HepG2 (cell line): ENCODE results near the gene GFPT1. TPM values are rescaled to one million over a fixed set of nuclear protein-coding genes. Genes with fewer than 3 reads are reported as not detected.

Source experiments
- ATAC-seq: fragments of 200-7000 bp; cut with Tn5 transposase; 3 replicates; pipeline ENCODE4 v1.9.1; 2020; ENCODE audit warnings: mild to moderate bottlenecking, moderate library complexity
- BruUV-seq: library from RNA; stranded (reverse); fragments of 400-500 nt; replicated peaks from 2 replicates; lab custom pipeline; 2021; lab: Mats Ljungman, UMichigan
- CTCF ChIA-PET: fragments of 300-600 bp; formaldehyde crosslinking; extraction: SDS; loops from one replicate; lab custom pipeline; 2021; ENCODE audit warnings: low total read pairs, inconsistent platforms, low intra/inter-chr PET ratio; lab: Yijun Ruan, JAX
- POLR2A ChIA-PET: fragments of 350-600 bp; sonication (Branson Sonifier 250); formaldehyde crosslinking; loops from one replicate; lab custom pipeline; 2020; ENCODE audit warnings: antibody characterized with exemption, inconsistent platforms; lab: Yijun Ruan, JAX
- DNase-seq: peaks from one replicate; pipeline ENCODE4 v3.0.0-alpha.2; 2015; ENCODE audit warnings: low spot score
- FAIRE-seq: peaks from 3 replicates; lab custom pipeline; 2011; peaks lifted over from hg19 to GRCh38; lab: Jason Lieb, UNC
- H2AFZ ChIP-seq: one replicate; pipeline ENCODE4 v1.6.1; 2011; ENCODE audit warnings: low read length, inconsistent platforms
- H3K27ac ChIP-seq: fragments of 300-600 bp; 3 replicates; pipeline ENCODE4 v1.8.0; 2011; ENCODE audit warnings: mixed run types, mild to moderate bottlenecking, mixed read lengths, low read length, inconsistent platforms; ENCODE audit not compliant: insufficient read depth; ENCODE audit errors: extremely low read length
- H3K27me3 ChIP-seq, 2 experiments: fragments of 200-600 bp in 1 of 2; 2 replicates in 1 of 2; 3 replicates in 1 of 2; pipeline versions ENCODE4 v1.6.0 to v1.8.0; 2011; ENCODE audit warnings: low read length in 2 of 2, mild to moderate bottlenecking in 2 of 2, moderate library complexity in 2 of 2, inconsistent platforms in 1 of 2; ENCODE audit not compliant: insufficient read depth in 2 of 2, control insufficient read depth in 1 of 2
- H3K36me3 ChIP-seq, 2 experiments: fragments of 200-600 bp in 1 of 2; replicated peaks in 1 of 2; 2 replicates in 1 of 2; 3 replicates in 1 of 2; pipeline versions ENCODE4 v1.5.1 to v1.8.0; 2011; ENCODE audit warnings: low read length in 2 of 2, inconsistent platforms in 1 of 2; ENCODE audit not compliant: insufficient read depth in 2 of 2, control insufficient read depth in 1 of 2
- H3K4me1 ChIP-seq: 2 replicates; pipeline ENCODE4 v1.5.1; 2012; ENCODE audit warnings: low read length, inconsistent platforms; ENCODE audit not compliant: insufficient read depth
- H3K4me2 ChIP-seq: 2 replicates; pipeline ENCODE4 v1.6.0; 2011; ENCODE audit warnings: low read depth, low read length, inconsistent platforms
- H3K4me3 ChIP-seq, 3 experiments: fragments of 200-600 bp in 1 of 3; sonication (generic), shearing (Covaris generic) in 1 of 3; replicated peaks in 1 of 3; 2 replicates each; pipeline ENCODE4 v1.5.1; 2011 to 2016; ENCODE audit warnings: low read length in 3 of 3, inconsistent platforms in 2 of 3, low read depth in 2 of 3, mild to moderate bottlenecking in 2 of 3, control low read depth in 1 of 3, mixed read lengths in 1 of 3; ENCODE audit not compliant: insufficient read depth in 1 of 3
- H3K79me2 ChIP-seq: one replicate; pipeline ENCODE4 v1.6.1; 2011; ENCODE audit warnings: low read length, inconsistent platforms; ENCODE audit not compliant: insufficient read depth
- H3K9ac ChIP-seq: 2 replicates; pipeline ENCODE4 v1.6.0; 2011; ENCODE audit warnings: mild to moderate bottlenecking, low read depth, low read length, inconsistent platforms; ENCODE audit not compliant: insufficient read depth
- H3K9me3 ChIP-seq: 2 replicates; pipeline ENCODE4 v1.5.1; 2012; ENCODE audit warnings: mild to moderate bottlenecking, low read length
- H4K20me1 ChIP-seq: 2 replicates; pipeline ENCODE4 v1.6.0; 2011; ENCODE audit warnings: inconsistent platforms, mild to moderate bottlenecking, low read length, moderate library complexity; ENCODE audit not compliant: insufficient read depth
- AKAP8 ChIP-seq: sonication (generic); formaldehyde crosslinking; IDR thresholded peaks from 2 replicates; pipeline ENCODE4 v1.5.1; 2020; ENCODE audit warnings: mild to moderate bottlenecking, missing genetic modification reagents
- ARHGAP35 ChIP-seq: sonication (generic); formaldehyde crosslinking; IDR thresholded peaks from 2 replicates; pipeline ENCODE4 v1.9.0; 2022; ENCODE audit warnings: mild to moderate bottlenecking, inconsistent platforms, moderate library complexity, missing genetic modification reagents, borderline replicate concordance
- JUN ChIP-seq: sonication (generic); formaldehyde crosslinking; IDR thresholded peaks from 2 replicates; pipeline ENCODE4 v1.4.0; 2020; ENCODE audit warnings: mild to moderate bottlenecking, missing genetic modification reagents
- LRRFIP1 ChIP-seq: sonication (generic); formaldehyde crosslinking; conservative IDR thresholded peaks from 2 replicates; pipeline ENCODE4 v1.4.0; 2020; ENCODE audit warnings: missing genetic modification reagents
- MAFK ChIP-seq, 2 experiments: IDR thresholded peaks in 1 of 2; conservative IDR thresholded peaks in 1 of 2; 2 replicates each; pipeline ENCODE4 v1.6.1; 2011; ENCODE audit warnings: improper control_type of control experiment in 2 of 2, low read length in 2 of 2
- MBNL3 ChIP-seq: fragments of 250-450 bp; sonication (Bioruptor Pico); conservative IDR thresholded peaks from 2 replicates; pipeline ENCODE4 v1.8.0; 2022; ENCODE audit warnings: mild to moderate bottlenecking, inconsistent platforms
- MIXL1 ChIP-seq: IDR thresholded peaks from 2 replicates; pipeline ENCODE4 v1.6.1; 2016
- TOPORS ChIP-seq: sonication (generic); formaldehyde crosslinking; IDR thresholded peaks from 2 replicates; pipeline ENCODE4 v1.8.0; 2023; ENCODE audit warnings: mild to moderate bottlenecking, missing genetic modification reagents
- XRCC5 ChIP-seq: fragments of 200-400 bp; formaldehyde crosslinking; optimal IDR thresholded peaks from 2 replicates; pipeline ENCODE3; 2017; ENCODE audit warnings: mild to moderate bottlenecking, low read length
- ZMAT3 ChIP-seq: sonication (generic); formaldehyde crosslinking; conservative IDR thresholded peaks from 2 replicates; pipeline ENCODE4 v1.7.0; 2021; ENCODE audit warnings: missing genetic modification reagents
- ZNF121 ChIP-seq: sonication (generic); formaldehyde crosslinking; IDR thresholded peaks from 2 replicates; pipeline ENCODE4 v1.5.0; 2020; ENCODE audit warnings: mild to moderate bottlenecking, missing genetic modification reagents
- ZNF670 ChIP-seq: sonication (generic); formaldehyde crosslinking; IDR thresholded peaks from 2 replicates; pipeline ENCODE4 v1.8.0; 2022; ENCODE audit warnings: mild to moderate bottlenecking, missing genetic modification reagents, borderline replicate concordance
- ZNF790 ChIP-seq: sonication (generic); formaldehyde crosslinking; IDR thresholded peaks from 2 replicates; pipeline ENCODE4 v1.8.0; 2022; ENCODE audit warnings: missing genetic modification reagents, mild to moderate bottlenecking, borderline replicate concordance
- in situ Hi-C: cut with HindIII; loops from 2 replicates; pipeline ENCODE4 v1.10.0; 2017; ENCODE audit warnings: low pct_unique_long_range_greater_than_20kb; ENCODE audit not compliant: extremely low pct_ligation_motif_present
- intact Hi-C: fragments of 100-400 bp; cut with micrococcal nuclease; formaldehyde crosslinking; loops from one replicate; pipeline ENCODE4 v1.10.0; 2022; ENCODE audit not compliant: unreplicated experiment
- polyA plus RNA-seq, 8 experiments: library from polyadenylated mRNA; depleted of rRNA in 3 of 8; stranded (reverse) in 7 of 8; unstranded in 1 of 8; fragments of >200 nt; fragmentation: Illumina TruSeq in 4 of 8; extraction: Trizol in 4 of 8; gene quantifications; 2 replicates each; pipeline versions ENCODE4 v1.2.1 to v1.2.3, GENCODE V29; 2011 to 2016; ENCODE audit warnings: low read depth in 4 of 8, missing spikeins in 1 of 8, mixed read lengths in 1 of 8; ENCODE audit not compliant: insufficient read depth in 1 of 8
- total RNA-seq, 5 experiments: library from RNA; depleted of rRNA; stranded (reverse); fragments of >200 nt; fragmentation: Illumina TruSeq; extraction: Trizol; gene quantifications; 2 replicates each; pipeline ENCODE4 v1.2.3, GENCODE V29; 2016; ENCODE audit warnings: low read depth in 1 of 5
- TF ChIP-seq, protein P1 (sequence below), 2 experiments: sonication (generic) in 1 of 2; formaldehyde crosslinking in 1 of 2; IDR thresholded peaks; 2 replicates each; pipeline versions ENCODE4 v1.5.1 to v1.6.1; 2011 to 2020; ENCODE audit warnings: borderline replicate concordance in 1 of 2, low read depth in 1 of 2, low read length in 1 of 2, mild to moderate bottlenecking in 1 of 2, missing genetic modification reagents in 1 of 2, moderate library complexity in 1 of 2

Gene GFPT1
- total and polyA plus RNA-seq, 2 of the 13 experiments (the other 11 are each of a cell fraction or from before 2014, with no cell fraction given), result 24.0 to 84.9 TPM

- TF ChIP-seq ZNF121 (CRISPR knock-in tag) (no peak), ZNF670 (CRISPR knock-in tag) (no peak), TOPORS (CRISPR knock-in tag) (no peak), ZMAT3 (CRISPR knock-in tag) (no peak), AKAP8 (CRISPR knock-in tag) (no peak), JUN (CRISPR knock-in tag) (no peak)
Measured at GRCh38 chr2:69416147-69416546, 29.1 kb upstream of the GFPT1 start (continued).

DNA sequence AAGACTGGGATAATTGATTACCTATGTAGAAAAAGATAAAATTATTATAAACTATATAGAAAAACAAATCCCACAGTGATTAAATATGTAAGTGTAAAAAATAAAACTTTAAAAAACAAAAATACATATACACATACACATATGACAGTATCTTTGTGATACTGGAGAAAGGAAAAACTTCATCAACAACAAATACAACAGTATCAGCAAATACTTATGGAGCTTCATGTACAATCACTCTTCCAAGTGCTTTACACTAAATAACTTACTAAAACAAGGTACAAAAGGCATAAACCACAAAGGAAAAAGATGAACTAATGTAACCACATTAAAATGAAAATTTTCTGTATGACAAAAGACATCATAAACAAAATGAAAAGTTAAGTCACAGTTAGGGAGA is 24.1 kb upstream of the GFPT1 start:
- no TSS peak for BruUV-seq
- ATAC-seq (no peak), DNase-seq (no peak)
- H3K27ac ChIP-seq, result no peak overlapping the region
- intact Hi-C loops, result no loop called here
- no peak overlapping the region for H2AFZ ChIP-seq
- H3K9ac ChIP-seq, result no peak overlapping the region
- no peaks in the 10 kb centered on the region for H3K27me3 ChIP-seq
- H3K79me2 ChIP-seq, result no peaks in the 10 kb centered on the region
- H3K36me3 ChIP-seq, result peaks cover 6 to 51% of the 10 kb centered on the region in 2 experiments; a peak in 4 of 5 replicates
- no peaks in the 10 kb centered on the region for H3K4me1 ChIP-seq
- CTCF ChIA-PET, result no interaction called here
- TF ChIP-seq MAFK (conservative IDR thresholded peaks at IDR 0.05 in 1 of 2, IDR thresholded peaks at IDR 0.05 in 1 of 2; ENCODE audit: low read length in 2 of 2) (peak in 1 of 2 experiments; percentile 23; a peak in 1 of 4 replicates), ZNF790 (no peak)
- TF ChIP-seq, all 625 proteins: peak for 1
- no peak for FAIRE-seq
- Histone ChIP-seq H3K4me2 (no peak overlapping the region), H4K20me1 (no peaks in the 10 kb centered on the region), H3K4me3 (no peak overlapping the region), H3K9me3 (no peaks in the 10 kb centered on the region)
- in situ Hi-C loops, result no loop called here
- POLR2A ChIA-PET, result interaction anchor here (1.6 kb wide), 1 partner anchor 26 kb away, joined by 5 read pairs; the partner anchor contains the start of gene NFU1

DNA sequence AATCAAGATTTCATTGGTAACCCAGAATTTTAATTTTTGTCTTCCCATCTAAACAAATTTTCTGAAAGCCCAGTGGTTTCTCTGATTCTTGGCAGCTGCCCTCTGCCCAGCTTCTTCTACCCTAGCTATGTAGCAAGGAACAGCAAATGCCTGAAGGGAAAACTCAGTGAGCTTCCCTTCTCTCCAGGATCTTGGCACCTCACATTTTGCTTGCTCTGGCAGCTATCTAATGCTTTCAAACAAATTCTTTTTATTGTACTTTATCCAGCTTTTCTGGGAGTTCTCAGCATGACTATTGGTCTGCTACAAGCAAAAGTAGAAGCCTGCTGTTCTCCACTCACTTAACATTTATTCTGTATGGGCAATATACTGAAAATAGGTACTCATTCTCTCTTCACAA is 18.3 kb upstream of the GFPT1 start:
- no peak for DNase-seq
- in situ Hi-C loops, result no loop called here
- intact Hi-C loops, result no loop called here
- no peak for FAIRE-seq
- Histone ChIP-seq H3K27ac (no peak overlapping the region), H3K79me2 (no peaks in the 10 kb centered on the region), H2AFZ (no peak overlapping the region), H3K36me3 (peaks cover 5 to 50% of the 10 kb centered on the region in 2 experiments; a peak in 4 of 5 replicates), H3K9me3 (no peaks in the 10 kb centered on the region), H3K9ac (no peak overlapping the region), H3K4me2 (no peak overlapping the region), H3K27me3 (no peaks in the 10 kb centered on the region), H4K20me1 (no peaks in the 10 kb centered on the region), H3K4me3 (no peak overlapping the region), H3K4me1 (no peaks in the 10 kb centered on the region)
- ChIA-PET CTCF (no interaction called here), POLR2A (no interaction called here)
- no peak for ATAC-seq
- no TSS peak for BruUV-seq
- TF ChIP-seq MBNL3 (CRISPR knock-in tag) (no peak), ARHGAP35 (no peak), MIXL1 (no peak), XRCC5 (no peak), LRRFIP1 (CRISPR knock-in tag) (no peak)
- TF ChIP-seq, protein P1, sequence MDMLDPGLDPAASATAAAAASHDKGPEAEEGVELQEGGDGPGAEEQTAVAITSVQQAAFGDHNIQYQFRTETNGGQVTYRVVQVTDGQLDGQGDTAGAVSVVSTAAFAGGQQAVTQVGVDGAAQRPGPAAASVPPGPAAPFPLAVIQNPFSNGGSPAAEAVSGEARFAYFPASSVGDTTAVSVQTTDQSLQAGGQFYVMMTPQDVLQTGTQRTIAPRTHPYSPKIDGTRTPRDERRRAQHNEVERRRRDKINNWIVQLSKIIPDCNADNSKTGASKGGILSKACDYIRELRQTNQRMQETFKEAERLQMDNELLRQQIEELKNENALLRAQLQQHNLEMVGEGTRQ (IDR thresholded peaks at IDR 0.05; ENCODE audit: low read depth, low read length), result no peak
- TF ChIP-seq, protein P1 (CRISPR knock-in tag; IDR thresholded peaks at IDR 0.05; ENCODE audit: borderline replicate concordance), result no peak
